H1 (cell line): Measurements from ENCODE around the gene ANKRD11. TPM values are rescaled to one million over a fixed set of nuclear protein-coding genes. Genes with fewer than 3 reads are reported as not detected.
A peak's percentile ranks its signal among the peaks of the same experiment; 100 is the strongest.

Experiments
- CTCF ChIA-PET: fragments of 300-600 bp; sonication (Branson Sonifier 250); formaldehyde crosslinking; loops from one replicate; lab custom pipeline; 2021; ENCODE audit not compliant: partially characterized antibody; lab: Charles Lee
- POLR2A ChIA-PET: fragments of 300-600 bp; sonication (Branson Sonifier 250); formaldehyde crosslinking; loops from one replicate; lab custom pipeline; 2021; ENCODE audit warnings: inconsistent platforms; ENCODE audit not compliant: partially characterized antibody; lab: Charles Lee
- DNase-seq, 2 experiments: peaks; one replicate each; pipeline versions ENCODE4 v3.0.0 to v3.0.0-alpha.2; 2010 to 2022; ENCODE audit warnings: low spot score in 2 of 2, low read depth in 1 of 2, mixed read lengths in 1 of 2
- FAIRE-seq: peaks from 2 replicates; lab custom pipeline; 2011; peaks lifted over from hg19 to GRCh38; lab: Jason Lieb, UNC
- H2AFZ ChIP-seq: 2 replicates; pipeline ENCODE4 v1.8.1; 2012; ENCODE audit warnings: low read length, inconsistent platforms
- H2AK5ac ChIP-seq: 2 replicates; pipeline ENCODE4 v1.6.1; 2013; ENCODE audit warnings: low read depth, low read length
- H2BK120ac ChIP-seq: replicated peaks from 2 replicates; pipeline ENCODE3; 2013; ENCODE audit warnings: low read depth, low read length, inconsistent platforms
- H2BK12ac ChIP-seq: 2 replicates; pipeline ENCODE4 v1.6.1; 2013; ENCODE audit warnings: low read depth, low read length
- H2BK15ac ChIP-seq: 2 replicates; pipeline ENCODE4 v1.6.1; 2013; ENCODE audit warnings: low read length
- H2BK20ac ChIP-seq: 2 replicates; pipeline ENCODE4 v1.6.1; 2013; ENCODE audit warnings: low read length
- H2BK5ac ChIP-seq: 2 replicates; pipeline ENCODE4 v1.6.1; 2013; ENCODE audit warnings: low read depth, low read length
- H3K14ac ChIP-seq: 2 replicates; pipeline ENCODE4 v1.6.1; 2013; ENCODE audit warnings: inconsistent platforms; ENCODE audit not compliant: insufficient read length
- H3K18ac ChIP-seq: 2 replicates; pipeline ENCODE4 v1.6.1; 2013; ENCODE audit warnings: low read length; ENCODE audit errors: extremely low read depth
- H3K23ac ChIP-seq: 2 replicates; pipeline ENCODE4 v1.6.1; 2013; ENCODE audit warnings: inconsistent platforms; ENCODE audit not compliant: insufficient read length
- H3K23me2 ChIP-seq: 2 replicates; pipeline ENCODE4 v1.6.1; 2013; ENCODE audit warnings: low read depth, low read length
- H3K27ac ChIP-seq: 2 replicates; pipeline ENCODE4 v1.6.1; 2011; ENCODE audit warnings: low read depth, low read length, inconsistent platforms
- H3K27me3 ChIP-seq, 4 experiments: replicated peaks in 1 of 4; 1 replicate in 1 of 4; 2 replicates in 3 of 4; pipeline versions ENCODE4 v1.6.1 to v1.8.1; 2011 to 2013; ENCODE audit warnings: low read length in 3 of 4, mild to moderate bottlenecking in 3 of 4, inconsistent platforms in 2 of 4, mixed read lengths in 2 of 4, moderate library complexity in 1 of 4; ENCODE audit not compliant: control insufficient read depth in 3 of 4, insufficient read depth in 3 of 4; ENCODE audit errors: extremely low read depth in 1 of 4
- H3K36me3 ChIP-seq, 4 experiments: 2 replicates each; pipeline versions ENCODE4 v1.6.1 to v1.8.1; 2011 to 2013; ENCODE audit warnings: mild to moderate bottlenecking in 4 of 4, low read length in 3 of 4, moderate library complexity in 2 of 4, control low read depth in 1 of 4, inconsistent platforms in 1 of 4; ENCODE audit not compliant: insufficient read depth in 4 of 4, control insufficient read depth in 2 of 4
- H3K4ac ChIP-seq: replicated peaks from 2 replicates; pipeline ENCODE3; 2013; ENCODE audit warnings: low read length, low read depth, mixed read lengths, inconsistent platforms; ENCODE audit not compliant: insufficient read length
- H3K4me1 ChIP-seq, 4 experiments: replicated peaks in 1 of 4; 1 replicate in 1 of 4; 2 replicates in 3 of 4; pipeline versions ENCODE4 v1.6.1 to v1.8.1; 2011 to 2013; ENCODE audit warnings: low read length in 3 of 4, inconsistent platforms in 2 of 4, mixed read lengths in 1 of 4; ENCODE audit not compliant: insufficient read depth in 4 of 4, control insufficient read depth in 3 of 4
- H3K4me2 ChIP-seq, 2 experiments: 2 replicates each; pipeline versions ENCODE4 v1.6.1 to v1.8.1; 2011 to 2013; ENCODE audit warnings: low read depth in 2 of 2, low read length in 2 of 2, control low read depth in 1 of 2, inconsistent platforms in 1 of 2, mild to moderate bottlenecking in 1 of 2; ENCODE audit not compliant: insufficient read depth in 1 of 2
- H3K4me3 ChIP-seq, 4 experiments: fragments of 200-600, 300-600 bp in 1 of 4; sonication (generic), shearing (Covaris generic), sonication (Bioruptor Twin) in 1 of 4; 2 replicates each; pipeline versions ENCODE4 v1.5.1 to v1.8.1; 2011 to 2016; ENCODE audit warnings: low read length in 4 of 4, low read depth in 3 of 4, control low read depth in 2 of 4, inconsistent platforms in 2 of 4, mild to moderate bottlenecking in 2 of 4, mixed read lengths in 1 of 4, moderate library complexity in 1 of 4; ENCODE audit not compliant: insufficient read depth in 2 of 4; ENCODE audit errors: extremely low read depth in 1 of 4
- H3K56ac ChIP-seq: replicated peaks from 2 replicates; pipeline ENCODE3; 2013; ENCODE audit warnings: low read depth, mild to moderate bottlenecking, mixed read lengths, low read length, inconsistent platforms; ENCODE audit not compliant: insufficient read length
- H3K79me1 ChIP-seq: 2 replicates; pipeline ENCODE4 v1.6.1; 2013; ENCODE audit warnings: low read depth, low read length, control low read depth
- H3K79me2 ChIP-seq, 2 experiments: 2 replicates each; pipeline versions ENCODE4 v1.6.1 to v1.8.1; 2012 to 2013; ENCODE audit warnings: low read length in 2 of 2, mild to moderate bottlenecking in 2 of 2, inconsistent platforms in 1 of 2; ENCODE audit not compliant: insufficient read depth in 2 of 2, control insufficient read depth in 1 of 2
- H3K9ac ChIP-seq, 4 experiments: replicated peaks in 1 of 4; 1 replicate in 1 of 4; 2 replicates in 3 of 4; pipeline versions ENCODE4 v1.6.1 to v1.8.1; 2011 to 2013; ENCODE audit warnings: low read depth in 3 of 4, low read length in 3 of 4, control low read depth in 2 of 4, mild to moderate bottlenecking in 2 of 4, moderate library complexity in 2 of 4, inconsistent platforms in 1 of 4; ENCODE audit errors: extremely low read depth in 1 of 4
- H3K9me3 ChIP-seq, 2 experiments: 2 replicates each; pipeline versions ENCODE4 v1.6.1 to v1.8.1; 2012 to 2013; ENCODE audit warnings: mild to moderate bottlenecking in 2 of 2, moderate library complexity in 2 of 2, control low read depth in 1 of 2, inconsistent platforms in 1 of 2, low read depth in 1 of 2, low read length in 1 of 2, mixed read lengths in 1 of 2; ENCODE audit not compliant: insufficient read depth in 2 of 2
- H4K20me1 ChIP-seq, 2 experiments: replicated peaks in 1 of 2; 2 replicates each; pipeline versions ENCODE3 to v1.8.1; 2011 to 2013; ENCODE audit warnings: inconsistent platforms in 2 of 2, low read length in 2 of 2, mild to moderate bottlenecking in 1 of 2; ENCODE audit not compliant: insufficient read depth in 2 of 2, control insufficient read depth in 1 of 2
- H4K5ac ChIP-seq: 2 replicates; pipeline ENCODE4 v1.6.1; 2013; ENCODE audit warnings: low read length, low read depth, mixed read lengths, inconsistent platforms; ENCODE audit not compliant: insufficient read length
- H4K8ac ChIP-seq: 2 replicates; pipeline ENCODE4 v1.8.0; 2013; ENCODE audit warnings: mild to moderate bottlenecking, moderate library complexity, low read length, inconsistent platforms; ENCODE audit not compliant: insufficient read depth; ENCODE audit errors: extremely low read depth
- H4K91ac ChIP-seq: replicated peaks from 2 replicates; pipeline ENCODE3; 2013; ENCODE audit warnings: low read length, mixed read lengths, inconsistent platforms; ENCODE audit not compliant: insufficient read length
- CHD2 ChIP-seq: IDR thresholded peaks from 2 replicates; pipeline ENCODE4 v1.6.1; 2012; ENCODE audit warnings: low read length, improper control_type of control experiment
- EZH2 ChIP-seq: fragments of 200-600 bp; sonication (generic); IDR thresholded peaks from 2 replicates; pipeline ENCODE4 v1.7.1; 2012; ENCODE audit warnings: low read depth, mild to moderate bottlenecking, moderate library complexity, low read length, inconsistent platforms; ENCODE audit not compliant: severe bottlenecking
- FOSL1 ChIP-seq: IDR thresholded peaks from 2 replicates; pipeline ENCODE4 v1.6.1; 2011; ENCODE audit warnings: mild to moderate bottlenecking, low read depth, low read length, moderate library complexity; ENCODE audit not compliant: insufficient read depth
- RAD21 ChIP-seq, 2 experiments: IDR thresholded peaks in 1 of 2; conservative IDR thresholded peaks in 1 of 2; 2 replicates each; pipeline ENCODE4 v1.6.1; 2011; ENCODE audit warnings: low read depth in 2 of 2, low read length in 2 of 2, improper control_type of control experiment in 1 of 2, inconsistent platforms in 1 of 2, mild to moderate bottlenecking in 1 of 2, moderate library complexity in 1 of 2
- RBBP5 ChIP-seq: IDR thresholded peaks from 2 replicates; pipeline ENCODE4 v1.7.1; 2012; ENCODE audit warnings: low read depth, mild to moderate bottlenecking, inconsistent platforms, low read length, moderate library complexity, borderline replicate concordance
- TCF12 ChIP-seq: IDR thresholded peaks from 2 replicates; pipeline ENCODE4 v1.6.1; 2011; ENCODE audit warnings: low read depth, mild to moderate bottlenecking, low read length
- WGBS, 2 experiments: shearing (Covaris generic) in 1 of 2; methylation state at CpG; one replicate each; pipeline versions ENCODE4 v1.1.6 to v1.1.7; 2013 to 2015; ENCODE audit warnings: low lambda C conversion rate in 2 of 2, mixed read lengths in 2 of 2, inconsistent platforms in 1 of 2, low coverage in 1 of 2, missing lambda C conversion rate in 1 of 2; ENCODE audit not compliant: insufficient replicate concordance in 2 of 2, insufficient coverage in 1 of 2, insufficient read length in 1 of 2; ENCODE audit errors: extremely low coverage in 1 of 2, missing lambda C conversion rate in 1 of 2; 5-methylcytosine and 5-hydroxymethylcytosine counted together
- polyA plus RNA-seq, 7 experiments: library from polyadenylated mRNA; depleted of rRNA in 3 of 7; stranded (reverse) in 5 of 7; unstranded in 2 of 7; fragments of >200 nt in 5 of 7; fragments of 200-250 nt in 2 of 7; gene quantifications; 1 replicate in 5 of 7; 2 replicates in 1 of 7; 4 replicates in 1 of 7; pipeline versions ENCODE4 v1.2.1 to v1.2.3, GENCODE V29; 2011 to 2013; ENCODE audit warnings: missing spikeins in 2 of 7, mixed read lengths in 2 of 7
- total RNA-seq: library from RNA; stranded (reverse); fragmentation: NEBNext Ultra II Directional; extraction: Animal tissue kit (Norgen Biotek cat#: 25700); gene quantifications from 2 replicates; pipeline ENCODE4 v1.2.1, GENCODE V29; 2021
- TF ChIP-seq, protein P1 (sequence below): IDR thresholded peaks from 2 replicates; pipeline ENCODE4 v1.6.1; 2011; ENCODE audit warnings: low read length, improper control_type of control experiment

The ANKRD11 gene
- total and polyA plus RNA-seq, 2 of the 8 experiments (the other 6 are each of a cell fraction or from before 2014, with no cell fraction given) = 46.5 to 142 TPM

DNA sequence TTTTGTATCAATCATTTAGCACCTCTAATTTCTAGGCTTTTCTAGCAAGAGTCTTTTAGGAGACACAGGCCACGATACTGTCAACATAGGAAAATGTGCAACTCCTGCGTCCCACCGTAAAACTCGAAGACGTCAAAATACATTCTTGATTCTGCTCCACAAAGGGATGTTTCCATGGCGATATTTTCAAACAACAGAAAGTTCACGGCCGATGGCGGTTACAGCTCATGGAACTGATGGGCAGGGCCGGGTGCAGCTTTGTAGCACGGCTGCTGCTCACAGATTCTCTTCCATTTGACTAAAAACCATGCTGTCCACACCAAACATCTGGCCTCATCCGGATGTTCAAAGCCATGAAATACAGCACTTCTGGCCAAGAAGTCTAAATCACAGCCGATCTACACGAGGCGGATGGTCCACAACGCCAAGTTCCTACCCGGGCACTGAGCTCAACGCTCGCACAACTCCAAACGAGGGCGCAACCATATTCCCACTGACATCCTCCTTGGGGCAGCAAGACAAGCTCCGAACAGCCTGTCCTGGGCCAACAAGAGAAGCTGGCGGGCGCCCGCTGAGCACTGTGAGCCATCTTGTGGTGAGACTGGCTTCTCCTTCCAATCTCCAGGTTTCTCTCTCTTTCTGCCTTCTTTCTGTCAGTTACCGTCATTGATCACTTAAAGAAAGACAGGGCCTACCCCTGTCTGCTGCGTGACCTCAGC, 193.0 kb downstream of the ANKRD11 start:
- no peaks in the 10 kb centered on the region for H3K9me3 ChIP-seq
- no peak overlapping the region for H2BK20ac ChIP-seq
- no peaks in the 10 kb centered on the region; a peak in 2 of 8 replicates for H3K36me3 ChIP-seq
- whole genome bisulfite sequencing, 2 experiments = 92% methylated on average over 27 of the region's 27 CpGs; no CpG with 5 or more reads in 1 of the 2 experiments
- H3K27me3 ChIP-seq = no peaks in the 10 kb centered on the region
- H3K4me2 ChIP-seq = no peak overlapping the region
- peak overlapping the region; percentile 40; the same call in 1 of the 2 replicates for H2AK5ac ChIP-seq
- H3K4me3 ChIP-seq = no peak overlapping the region
- H3K23ac ChIP-seq = no peak overlapping the region
- CTCF ChIA-PET = interaction anchor here (0.7 to 4.6 kb wide), 14 partner anchors 8 to 260 kb away, joined by 3 to 40 read pairs (median 6); no protein-coding TSS in a partner anchor
- H3K4me1 ChIP-seq = peaks cover 7 to 50% (median 40%) of the 10 kb centered on the region in 4 experiments
- peaks cover 31 to 39% of the 10 kb centered on the region in 2 experiments for H4K20me1 ChIP-seq
- no peak overlapping the region for H2BK12ac ChIP-seq
- H3K79me1 ChIP-seq = peaks cover 25% of the 10 kb centered on the region
- H3K27ac ChIP-seq = no peak overlapping the region
- POLR2A ChIA-PET = interaction anchor here (1.0 to 2.0 kb wide), 8 partner anchors 10 to 268 kb away, joined by 3 to 7 read pairs (median 3); no protein-coding TSS in a partner anchor
- H2AFZ ChIP-seq = no peak overlapping the region
- no peak overlapping the region for H3K14ac ChIP-seq
- H4K8ac ChIP-seq = no peak overlapping the region
- H2BK120ac ChIP-seq = no peak overlapping the region
- H2BK15ac ChIP-seq = no peak overlapping the region
- H3K79me2 ChIP-seq = peaks cover 0 to 86% of the 10 kb centered on the region in 2 experiments; a peak in 2 of 4 replicates
- no peaks in the 10 kb centered on the region for H3K23me2 ChIP-seq
- H4K5ac ChIP-seq = no peak overlapping the region
- no peak overlapping the region for H3K4ac ChIP-seq
- H3K9ac ChIP-seq = no peak overlapping the region; a peak in 1 of 7 replicates
- H3K18ac ChIP-seq = no peak overlapping the region
- peak overlapping the region; percentile 32; the same call in 1 of the 2 replicates for H2BK5ac ChIP-seq
- no peak for DNase-seq
- H4K91ac ChIP-seq = no peak overlapping the region
- H3K56ac ChIP-seq = no peak overlapping the region
- no peak for FAIRE-seq
- no peak for TF ChIP-seq EZH2
- TF ChIP-seq CHD2 = no peak
- no peak for TF ChIP-seq FOSL1
- no peak for TF ChIP-seq RAD21 (IDR thresholded peaks at IDR 0.05 in 1 of 2, conservative IDR thresholded peaks at IDR 0.05 in 1 of 2; ENCODE audit: low read depth in 2 of 2, low read length in 2 of 2)
- no peak for TF ChIP-seq TCF12
- TF ChIP-seq RBBP5 = no peak
- TF ChIP-seq, protein P1, sequence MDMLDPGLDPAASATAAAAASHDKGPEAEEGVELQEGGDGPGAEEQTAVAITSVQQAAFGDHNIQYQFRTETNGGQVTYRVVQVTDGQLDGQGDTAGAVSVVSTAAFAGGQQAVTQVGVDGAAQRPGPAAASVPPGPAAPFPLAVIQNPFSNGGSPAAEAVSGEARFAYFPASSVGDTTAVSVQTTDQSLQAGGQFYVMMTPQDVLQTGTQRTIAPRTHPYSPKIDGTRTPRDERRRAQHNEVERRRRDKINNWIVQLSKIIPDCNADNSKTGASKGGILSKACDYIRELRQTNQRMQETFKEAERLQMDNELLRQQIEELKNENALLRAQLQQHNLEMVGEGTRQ = no peak
